SK-N-SH (cell line): ENCODE measurements around the gene CYP2W1.

ENCODE experiments used
- CHD2 ChIP-seq: fragments of 150-350 bp; IDR thresholded peaks from 2 replicates; pipeline ENCODE4 v1.6.1; 2018; ENCODE audit warnings: low read length; ENCODE audit not compliant: partially characterized antibody
- FOXM1 ChIP-seq: IDR thresholded peaks from 2 replicates; pipeline ENCODE4 v1.4.0; 2012; ENCODE audit warnings: low read depth, mild to moderate bottlenecking
- GATA2 ChIP-seq: sonication (generic); formaldehyde crosslinking; IDR thresholded peaks from 2 replicates; pipeline ENCODE4 v1.5.0; 2020; ENCODE audit warnings: mild to moderate bottlenecking, missing genetic modification reagents
- POLR2AphosphoS5 ChIP-seq: IDR thresholded peaks from 2 replicates; pipeline ENCODE4 v1.6.1; 2012; ENCODE audit warnings: low read depth, low read length
- RAD21 ChIP-seq: IDR thresholded peaks from 2 replicates; pipeline ENCODE4 v1.6.1; 2012; ENCODE audit warnings: mild to moderate bottlenecking, low read length
- RCOR1 ChIP-seq: fragments of 150-350 bp; IDR thresholded peaks from 2 replicates; pipeline ENCODE4 v1.6.1; 2017; ENCODE audit warnings: antibody characterized with exemption, low read length
- RFX5 ChIP-seq: IDR thresholded peaks from 2 replicates; pipeline ENCODE4 v1.6.1; 2012; ENCODE audit warnings: mild to moderate bottlenecking, improper control_type of control experiment, low read length
- RXRA ChIP-seq: IDR thresholded peaks from 2 replicates; pipeline ENCODE4 v1.4.0; 2012; ENCODE audit warnings: low read depth, mild to moderate bottlenecking, borderline replicate concordance
- TAF1 ChIP-seq: IDR thresholded peaks from 2 replicates; pipeline ENCODE4 v1.6.1; 2012; ENCODE audit warnings: low read depth, mild to moderate bottlenecking, low read length, moderate library complexity, borderline replicate concordance
- TEAD4 ChIP-seq: IDR thresholded peaks from 2 replicates; pipeline ENCODE4 v1.4.0; 2012; ENCODE audit warnings: mild to moderate bottlenecking, borderline replicate concordance; ENCODE audit not compliant: insufficient read depth
- TF ChIP-seq, protein P1 (sequence below): IDR thresholded peaks from 2 replicates; pipeline ENCODE4 v1.6.1; 2012; ENCODE audit warnings: mild to moderate bottlenecking, low read depth, low read length, moderate library complexity
- TF ChIP-seq, protein P2 (sequence below): fragments of 200-600 bp; sonication (generic); IDR thresholded peaks from 2 replicates; pipeline ENCODE4 v1.6.1; 2017; ENCODE audit warnings: antibody characterized with exemption, mild to moderate bottlenecking, moderate library complexity
- TF ChIP-seq, protein P3 (sequence below): IDR thresholded peaks from 2 replicates; pipeline ENCODE4 v1.4.0; 2012; ENCODE audit warnings: low read depth

DNA sequence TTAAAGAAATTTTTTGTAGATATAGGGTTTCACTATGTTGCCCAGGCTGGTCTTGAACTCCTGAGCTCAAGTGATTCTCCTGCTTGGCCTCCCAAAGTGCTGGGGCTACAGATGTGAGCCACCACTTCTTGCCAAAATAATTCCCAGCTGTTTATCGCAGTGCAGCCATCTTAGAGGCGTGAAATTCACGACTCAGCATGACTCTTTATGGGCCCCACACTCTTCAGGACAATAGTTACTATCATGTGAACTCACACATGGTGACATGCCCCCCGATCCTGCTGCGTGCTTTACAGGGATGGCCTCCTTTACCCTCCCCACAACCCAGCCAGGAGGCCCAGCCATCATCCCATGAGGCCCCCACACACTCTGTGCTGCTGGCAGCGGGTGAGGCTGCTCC is 12.2 kb upstream of the CYP2W1 start:
- TF ChIP-seq, protein P1, sequence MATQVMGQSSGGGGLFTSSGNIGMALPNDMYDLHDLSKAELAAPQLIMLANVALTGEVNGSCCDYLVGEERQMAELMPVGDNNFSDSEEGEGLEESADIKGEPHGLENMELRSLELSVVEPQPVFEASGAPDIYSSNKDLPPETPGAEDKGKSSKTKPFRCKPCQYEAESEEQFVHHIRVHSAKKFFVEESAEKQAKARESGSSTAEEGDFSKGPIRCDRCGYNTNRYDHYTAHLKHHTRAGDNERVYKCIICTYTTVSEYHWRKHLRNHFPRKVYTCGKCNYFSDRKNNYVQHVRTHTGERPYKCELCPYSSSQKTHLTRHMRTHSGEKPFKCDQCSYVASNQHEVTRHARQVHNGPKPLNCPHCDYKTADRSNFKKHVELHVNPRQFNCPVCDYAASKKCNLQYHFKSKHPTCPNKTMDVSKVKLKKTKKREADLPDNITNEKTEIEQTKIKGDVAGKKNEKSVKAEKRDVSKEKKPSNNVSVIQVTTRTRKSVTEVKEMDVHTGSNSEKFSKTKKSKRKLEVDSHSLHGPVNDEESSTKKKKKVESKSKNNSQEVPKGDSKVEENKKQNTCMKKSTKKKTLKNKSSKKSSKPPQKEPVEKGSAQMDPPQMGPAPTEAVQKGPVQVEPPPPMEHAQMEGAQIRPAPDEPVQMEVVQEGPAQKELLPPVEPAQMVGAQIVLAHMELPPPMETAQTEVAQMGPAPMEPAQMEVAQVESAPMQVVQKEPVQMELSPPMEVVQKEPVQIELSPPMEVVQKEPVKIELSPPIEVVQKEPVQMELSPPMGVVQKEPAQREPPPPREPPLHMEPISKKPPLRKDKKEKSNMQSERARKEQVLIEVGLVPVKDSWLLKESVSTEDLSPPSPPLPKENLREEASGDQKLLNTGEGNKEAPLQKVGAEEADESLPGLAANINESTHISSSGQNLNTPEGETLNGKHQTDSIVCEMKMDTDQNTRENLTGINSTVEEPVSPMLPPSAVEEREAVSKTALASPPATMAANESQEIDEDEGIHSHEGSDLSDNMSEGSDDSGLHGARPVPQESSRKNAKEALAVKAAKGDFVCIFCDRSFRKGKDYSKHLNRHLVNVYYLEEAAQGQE = no peak
- TF ChIP-seq, protein P2, sequence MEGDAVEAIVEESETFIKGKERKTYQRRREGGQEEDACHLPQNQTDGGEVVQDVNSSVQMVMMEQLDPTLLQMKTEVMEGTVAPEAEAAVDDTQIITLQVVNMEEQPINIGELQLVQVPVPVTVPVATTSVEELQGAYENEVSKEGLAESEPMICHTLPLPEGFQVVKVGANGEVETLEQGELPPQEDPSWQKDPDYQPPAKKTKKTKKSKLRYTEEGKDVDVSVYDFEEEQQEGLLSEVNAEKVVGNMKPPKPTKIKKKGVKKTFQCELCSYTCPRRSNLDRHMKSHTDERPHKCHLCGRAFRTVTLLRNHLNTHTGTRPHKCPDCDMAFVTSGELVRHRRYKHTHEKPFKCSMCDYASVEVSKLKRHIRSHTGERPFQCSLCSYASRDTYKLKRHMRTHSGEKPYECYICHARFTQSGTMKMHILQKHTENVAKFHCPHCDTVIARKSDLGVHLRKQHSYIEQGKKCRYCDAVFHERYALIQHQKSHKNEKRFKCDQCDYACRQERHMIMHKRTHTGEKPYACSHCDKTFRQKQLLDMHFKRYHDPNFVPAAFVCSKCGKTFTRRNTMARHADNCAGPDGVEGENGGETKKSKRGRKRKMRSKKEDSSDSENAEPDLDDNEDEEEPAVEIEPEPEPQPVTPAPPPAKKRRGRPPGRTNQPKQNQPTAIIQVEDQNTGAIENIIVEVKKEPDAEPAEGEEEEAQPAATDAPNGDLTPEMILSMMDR = no peak
- TF ChIP-seq RFX5 = no peak
- TF ChIP-seq RXRA = no peak
- no peak for TF ChIP-seq TAF1
- no peak for TF ChIP-seq CHD2
- no peak for TF ChIP-seq TEAD4
- TF ChIP-seq, protein P3, sequence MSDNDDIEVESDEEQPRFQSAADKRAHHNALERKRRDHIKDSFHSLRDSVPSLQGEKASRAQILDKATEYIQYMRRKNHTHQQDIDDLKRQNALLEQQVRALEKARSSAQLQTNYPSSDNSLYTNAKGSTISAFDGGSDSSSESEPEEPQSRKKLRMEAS = no peak
- TF ChIP-seq FOXM1 = no peak
- no peak for TF ChIP-seq GATA2 (CRISPR knock-in tag)
- TF ChIP-seq RAD21 = no peak
- no peak for TF ChIP-seq RCOR1
- TF ChIP-seq POLR2AphosphoS5 = no peak
